ENCODE data around the gene CTSV. TPM values are rescaled to one million over a fixed set of nuclear protein-coding genes. Genes with fewer than 3 reads are reported as not detected.
A peak's percentile ranks its signal among the peaks of the same experiment; 100 is the strongest.
"Not testable (repeated sequence)": the region's sequence is repeated elsewhere in the genome, so short reads cannot be mapped to it uniquely, and the experiment has no call there.

Gene CTSV
- polyA plus RNA-seq, 1 of the 3 experiments (the other 2 are of a cell fraction) = 3.1 TPM

DNA sequence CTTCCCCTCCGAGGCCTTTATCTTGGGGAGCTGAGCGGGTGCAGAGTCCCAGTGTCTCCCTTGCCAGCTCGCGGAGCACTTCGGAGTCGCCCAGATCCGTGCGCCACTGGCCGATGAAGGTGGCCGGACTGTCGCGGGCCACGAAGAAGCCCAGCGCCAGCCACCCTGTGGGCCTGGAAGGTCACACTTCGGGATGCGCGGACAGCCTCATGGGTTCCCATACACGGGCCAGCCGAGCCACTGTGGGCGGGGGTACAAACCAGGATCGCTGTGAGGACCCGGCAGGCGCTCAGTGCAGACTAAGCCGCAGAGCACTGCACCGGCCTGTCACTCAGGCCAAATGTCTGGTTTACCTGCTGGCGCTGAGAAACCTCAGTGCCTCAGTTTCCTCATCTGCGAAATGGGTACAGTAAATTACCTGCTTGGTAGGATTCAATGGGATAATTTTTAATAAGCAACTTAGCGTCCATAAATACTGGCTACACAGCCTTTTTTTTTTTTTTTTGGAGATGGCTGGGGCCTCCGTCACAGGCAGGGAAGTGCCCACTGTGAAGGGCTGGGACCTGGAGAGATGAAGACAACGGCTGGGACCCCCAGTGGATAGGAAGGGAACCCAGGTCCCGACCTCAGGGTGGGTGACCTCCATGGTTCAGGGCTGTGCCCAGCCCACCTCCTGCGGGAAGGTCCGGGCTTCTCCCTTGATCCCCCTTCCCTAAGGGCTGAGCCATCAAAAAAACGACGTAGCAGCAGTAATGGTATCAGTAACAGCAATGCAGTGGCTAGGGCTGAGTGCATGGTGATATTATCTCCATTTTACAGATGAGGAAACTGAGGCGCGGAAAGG, 38.7 kb upstream of the CTSV start:
- H3K79me2 ChIP-seq (ENCODE audit: insufficient read depth) = no peaks in the 10 kb centered on the region
- no peaks in the 10 kb centered on the region; a peak in 1 of 4 replicates for H3K4me1 ChIP-seq (ENCODE audit: control insufficient read depth in 1 of 2, insufficient read depth in 2 of 2, low read depth in 1 of 2, low read length in 1 of 2)
- no peaks in the 10 kb centered on the region for H3K9me2 ChIP-seq
- H3F3A ChIP-seq (replicated peaks; ENCODE audit: insufficient read depth) = no peaks in the 10 kb centered on the region
- ChIA-PET POLR2A (no interaction called here), CTCF (no interaction called here)
- no peaks in the 10 kb centered on the region for H3K9me3 ChIP-seq
- TF ChIP-seq TCF12 (IDR thresholded peaks at IDR 0.05) (no peak), ELF1 (IDR thresholded peaks at IDR 0.05) (no peak), JUND (IDR thresholded peaks at IDR 0.05) (no peak), RCOR1 (IDR thresholded peaks at IDR 0.05; ENCODE audit: low read length) (no peak), MXI1 (IDR thresholded peaks at IDR 0.05; ENCODE audit: low read depth, low read length) (no peak), CHD2 (IDR thresholded peaks at IDR 0.05; ENCODE audit: low read length, partially characterized antibody) (no peak), MEF2A (IDR thresholded peaks at IDR 0.05; ENCODE audit: borderline replicate concordance, low read depth) (no peak)
- TF ChIP-seq, protein P1, sequence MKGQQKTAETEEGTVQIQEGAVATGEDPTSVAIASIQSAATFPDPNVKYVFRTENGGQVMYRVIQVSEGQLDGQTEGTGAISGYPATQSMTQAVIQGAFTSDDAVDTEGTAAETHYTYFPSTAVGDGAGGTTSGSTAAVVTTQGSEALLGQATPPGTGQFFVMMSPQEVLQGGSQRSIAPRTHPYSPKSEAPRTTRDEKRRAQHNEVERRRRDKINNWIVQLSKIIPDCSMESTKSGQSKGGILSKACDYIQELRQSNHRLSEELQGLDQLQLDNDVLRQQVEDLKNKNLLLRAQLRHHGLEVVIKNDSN (IDR thresholded peaks at IDR 0.05; ENCODE audit: borderline replicate concordance, low read depth) = no peak
- no peak overlapping the region for H3K4me3 ChIP-seq (ENCODE audit: low read depth in 2 of 2, low read length in 1 of 2)
- no peaks in the 10 kb centered on the region for H4K20me1 ChIP-seq (ENCODE audit: insufficient read depth)
- H3K27me3 ChIP-seq (ENCODE audit: insufficient read depth) = peaks cover 4% of the 10 kb centered on the region; the same call in 1 of the 2 replicates
- H3K9ac ChIP-seq = no peak overlapping the region
- 68% methylated on average over 21 of the region's 37 CpGs for WGBS (ENCODE audit: low lambda C conversion rate)
- no peaks in the 10 kb centered on the region for H3K36me3 ChIP-seq (replicated peaks in 1 of 2; ENCODE audit: control insufficient read depth in 1 of 2, insufficient read depth in 2 of 2, low read length in 1 of 2)
- H2AFZ ChIP-seq (ENCODE audit: low read depth) = no peak overlapping the region
- no peak overlapping the region for H3K4me2 ChIP-seq
- H3K27ac ChIP-seq (ENCODE audit: low read depth in 2 of 2, low read length in 1 of 2) = no peak overlapping the region
- DNase-seq = peak; percentile 27

DNA sequence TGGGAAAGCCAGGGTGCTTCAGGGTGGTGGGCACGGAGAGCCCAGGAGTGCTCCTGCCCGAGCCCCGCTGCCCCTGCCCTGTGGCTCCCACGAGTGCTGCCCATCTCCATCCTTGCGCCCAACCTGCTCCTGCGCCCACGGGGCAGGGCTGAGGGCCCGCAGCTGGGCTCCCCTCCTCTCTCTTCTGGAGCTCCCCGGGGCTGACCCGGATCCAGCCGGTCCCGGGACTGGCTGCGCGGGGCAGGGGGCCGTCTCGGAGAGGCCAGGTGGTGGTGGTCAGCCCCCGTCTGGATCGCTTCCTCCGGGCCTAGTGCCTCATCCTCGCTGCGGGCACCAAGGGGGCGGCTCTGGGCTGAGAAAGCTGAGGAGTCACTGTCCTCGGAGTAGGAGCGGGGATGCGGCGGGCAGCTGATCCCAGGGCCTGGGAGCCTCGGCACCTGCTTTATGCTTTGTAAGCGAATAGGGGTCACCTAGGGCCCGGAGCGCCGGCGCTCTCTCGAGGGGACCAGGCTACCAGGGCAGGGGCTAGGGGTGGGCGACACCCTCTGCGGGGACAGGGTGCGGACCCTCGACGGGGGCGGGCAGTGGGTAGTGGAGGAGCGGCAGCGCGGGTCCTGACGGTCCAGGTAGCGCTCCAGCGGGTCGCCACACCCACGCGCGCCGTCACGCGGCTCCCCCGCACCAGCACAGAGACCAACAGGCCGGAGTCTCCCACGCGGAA, 37.9 kb upstream of the CTSV start:
- DNase-seq; H3K4me3 ChIP-seq (ENCODE audit: low read depth in 2 of 2, low read length in 1 of 2); H3K36me3 ChIP-seq (replicated peaks in 1 of 2; ENCODE audit: control insufficient read depth in 1 of 2, insufficient read depth in 2 of 2, low read length in 1 of 2); H2AFZ ChIP-seq (ENCODE audit: low read depth); H3K9ac ChIP-seq; H3K4me1 ChIP-seq (ENCODE audit: control insufficient read depth in 1 of 2, insufficient read depth in 2 of 2, low read depth in 1 of 2, low read length in 1 of 2); H3K4me2 ChIP-seq; H3K79me2 ChIP-seq (ENCODE audit: insufficient read depth); H3F3A ChIP-seq (replicated peaks; ENCODE audit: insufficient read depth); H3K9me2 ChIP-seq; H3K27me3 ChIP-seq (ENCODE audit: insufficient read depth); H3K27ac ChIP-seq (ENCODE audit: low read depth in 2 of 2, low read length in 1 of 2); POLR2A ChIA-PET; CTCF ChIA-PET; H4K20me1 ChIP-seq (ENCODE audit: insufficient read depth); H3K9me3 ChIP-seq: not testable (repeated sequence)
- 32% methylated on average over 12 of the region's 56 CpGs for WGBS (ENCODE audit: low lambda C conversion rate)

DNA sequence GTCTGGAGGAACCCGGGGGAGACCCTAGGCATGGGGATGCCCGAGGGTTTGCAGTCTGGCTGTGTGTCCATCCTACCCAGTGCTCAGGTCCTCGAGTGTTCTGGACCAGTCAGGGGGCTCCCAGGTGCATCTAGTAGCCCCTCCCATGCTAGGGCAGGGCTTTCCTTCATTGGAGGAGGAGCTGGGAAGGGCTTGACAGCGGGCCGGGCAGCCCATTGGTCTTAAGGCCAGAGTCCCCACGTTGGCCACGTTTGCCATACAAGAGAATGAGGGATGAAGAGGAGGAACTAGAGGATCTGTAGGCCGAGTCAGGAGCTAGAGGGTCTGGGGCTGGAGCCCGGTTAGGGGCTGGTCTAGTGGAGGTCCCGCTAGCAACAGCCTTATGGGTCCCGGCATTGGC, 37.3 kb upstream of the CTSV start:
- H3K27me3 ChIP-seq (ENCODE audit: insufficient read depth) = peaks cover 4% of the 10 kb centered on the region; the same call in 1 of the 2 replicates
- H3K4me1 ChIP-seq (ENCODE audit: control insufficient read depth in 1 of 2, insufficient read depth in 2 of 2, low read depth in 1 of 2, low read length in 1 of 2) = peaks cover 0 to 2% of the 10 kb centered on the region in 2 experiments; a peak in 1 of 4 replicates
- ChIA-PET CTCF (no interaction called here), POLR2A (no interaction called here)
- H3K9me3 ChIP-seq = no peaks in the 10 kb centered on the region
- no peaks in the 10 kb centered on the region for H3K9me2 ChIP-seq
- no peak overlapping the region for H3K27ac ChIP-seq (ENCODE audit: low read depth in 2 of 2, low read length in 1 of 2)
- H3K79me2 ChIP-seq (ENCODE audit: insufficient read depth) = no peaks in the 10 kb centered on the region
- no peak for TF ChIP-seq SIN3A (IDR thresholded peaks at IDR 0.05; ENCODE audit: borderline replicate concordance, low read depth, low read length)
- TF ChIP-seq, protein P2, sequence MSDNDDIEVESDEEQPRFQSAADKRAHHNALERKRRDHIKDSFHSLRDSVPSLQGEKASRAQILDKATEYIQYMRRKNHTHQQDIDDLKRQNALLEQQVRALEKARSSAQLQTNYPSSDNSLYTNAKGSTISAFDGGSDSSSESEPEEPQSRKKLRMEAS (IDR thresholded peaks at IDR 0.05; ENCODE audit: low read depth) = no peak
- TF ChIP-seq ELF1 (IDR thresholded peaks at IDR 0.05) = no peak
- TF ChIP-seq RCOR1 (IDR thresholded peaks at IDR 0.05; ENCODE audit: low read length) = no peak
- TF ChIP-seq GATA2 (CRISPR knock-in tag; IDR thresholded peaks at IDR 0.05) = no peak
- no peak for TF ChIP-seq FOXM1 (IDR thresholded peaks at IDR 0.05; ENCODE audit: low read depth)
- TF ChIP-seq TCF12 (IDR thresholded peaks at IDR 0.05) = no peak
- no peak for TF ChIP-seq RXRA (IDR thresholded peaks at IDR 0.05; ENCODE audit: borderline replicate concordance, low read depth)
- no peak for TF ChIP-seq POLR2AphosphoS5 (IDR thresholded peaks at IDR 0.05; ENCODE audit: low read depth, low read length)
- TF ChIP-seq, protein P3, sequence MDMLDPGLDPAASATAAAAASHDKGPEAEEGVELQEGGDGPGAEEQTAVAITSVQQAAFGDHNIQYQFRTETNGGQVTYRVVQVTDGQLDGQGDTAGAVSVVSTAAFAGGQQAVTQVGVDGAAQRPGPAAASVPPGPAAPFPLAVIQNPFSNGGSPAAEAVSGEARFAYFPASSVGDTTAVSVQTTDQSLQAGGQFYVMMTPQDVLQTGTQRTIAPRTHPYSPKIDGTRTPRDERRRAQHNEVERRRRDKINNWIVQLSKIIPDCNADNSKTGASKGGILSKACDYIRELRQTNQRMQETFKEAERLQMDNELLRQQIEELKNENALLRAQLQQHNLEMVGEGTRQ (IDR thresholded peaks at IDR 0.05; ENCODE audit: borderline replicate concordance, low read depth, low read length) = no peak
- TF ChIP-seq NRF1 (IDR thresholded peaks at IDR 0.05; ENCODE audit: low read depth, low read length) = no peak
- 67% methylated on average over 7 of the region's 11 CpGs for WGBS (ENCODE audit: low lambda C conversion rate)
- H3K36me3 ChIP-seq (replicated peaks in 1 of 2; ENCODE audit: control insufficient read depth in 1 of 2, insufficient read depth in 2 of 2, low read length in 1 of 2) = no peaks in the 10 kb centered on the region
- no peak overlapping the region for H2AFZ ChIP-seq (ENCODE audit: low read depth)
- H3F3A ChIP-seq (replicated peaks; ENCODE audit: insufficient read depth) = no peaks in the 10 kb centered on the region
- no peak for DNase-seq
- no peak overlapping the region for H3K4me2 ChIP-seq
- H4K20me1 ChIP-seq (ENCODE audit: insufficient read depth) = no peaks in the 10 kb centered on the region
- H3K9ac ChIP-seq = no peak overlapping the region
- no peak overlapping the region for H3K4me3 ChIP-seq (ENCODE audit: low read depth in 2 of 2, low read length in 1 of 2)

Data from SK-N-SH (cell line).